Right ventricle myocardium inferior (tissue), 1 donor: Measurements from ENCODE around the gene SORCS2. TPM values are rescaled to one million over a fixed set of nuclear protein-coding genes. Genes with fewer than 3 reads are reported as not detected.

ENCODE experiments used
- ATAC-seq: fragments of 200-7000 bp; cut with Tn5 transposase; one replicate; pipeline ENCODE4 v1.9.1; 2020; ENCODE audit warnings: mild to moderate bottlenecking, moderate library complexity
- DNase-seq: peaks from one replicate; pipeline ENCODE4 v3.0.0; 2021; ENCODE audit errors: missing footprints
- intact Hi-C: fragments of 100-400 bp; cut with DNase I; formaldehyde crosslinking; loops from one replicate; pipeline ENCODE4 v1.11.0; 2022
- total RNA-seq: library from RNA; stranded (reverse); fragmentation: NEBNext Ultra II Directional; extraction: Animal tissue kit (Norgen Biotek cat#: 25700); gene quantifications from one replicate; pipeline ENCODE4 v1.2.1, GENCODE V29; 2021
- donor health status: DM: no; HTN: yes; CAD: no; lungs with severe emphysema.

Gene SORCS2
- total RNA-seq, 1 donor from 2014 or later: 1.1 TPM

DNA sequence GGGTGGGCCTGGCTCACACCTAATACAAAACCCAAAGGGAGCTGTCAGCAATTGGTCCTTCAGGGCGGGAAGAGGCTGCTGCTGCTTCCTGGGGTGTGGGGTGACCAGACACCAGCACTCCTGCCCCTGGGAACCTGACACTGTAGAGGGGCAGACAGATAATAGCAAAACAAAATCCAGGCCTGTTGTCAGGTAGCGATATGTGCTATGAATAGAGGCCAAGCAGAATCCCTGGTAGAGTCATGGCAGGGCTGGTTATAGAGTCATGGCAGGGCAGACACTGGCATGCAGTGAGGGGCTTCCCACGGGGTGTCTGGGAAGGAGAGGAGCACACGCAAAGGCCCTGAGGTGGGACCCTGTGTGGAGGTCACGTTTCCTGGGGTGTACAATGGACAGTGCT lies 321.9 kb downstream of the SORCS2 start:
- intact Hi-C loops: no loop called here
- ATAC-seq (no peak), DNase-seq (no peak)

DNA sequence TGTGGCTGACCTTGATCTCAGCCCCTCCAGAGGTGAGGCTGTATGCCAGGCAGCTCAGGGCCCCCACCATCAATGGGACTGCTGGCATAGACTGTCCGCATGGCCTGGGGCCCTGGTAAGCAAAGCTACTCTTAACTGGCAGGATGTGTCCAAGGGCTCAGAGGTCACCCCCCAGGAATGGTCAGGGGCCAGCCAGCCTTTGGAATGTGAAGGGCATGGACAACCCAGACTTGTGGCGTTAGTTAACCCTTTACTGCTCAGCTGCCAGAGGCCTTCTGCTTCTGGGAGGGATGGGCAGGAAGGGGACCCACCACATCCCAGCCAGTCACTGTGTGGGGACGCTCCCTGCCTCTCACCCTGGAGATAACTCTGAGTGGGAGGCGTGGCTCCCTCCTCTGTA lies 322.5 kb downstream of the SORCS2 start:
- ATAC-seq: no peak
- intact Hi-C loops: loop anchor here (5.0 kb wide), 1 partner anchor 118 kb away; no protein-coding TSS in a partner anchor

DNA sequence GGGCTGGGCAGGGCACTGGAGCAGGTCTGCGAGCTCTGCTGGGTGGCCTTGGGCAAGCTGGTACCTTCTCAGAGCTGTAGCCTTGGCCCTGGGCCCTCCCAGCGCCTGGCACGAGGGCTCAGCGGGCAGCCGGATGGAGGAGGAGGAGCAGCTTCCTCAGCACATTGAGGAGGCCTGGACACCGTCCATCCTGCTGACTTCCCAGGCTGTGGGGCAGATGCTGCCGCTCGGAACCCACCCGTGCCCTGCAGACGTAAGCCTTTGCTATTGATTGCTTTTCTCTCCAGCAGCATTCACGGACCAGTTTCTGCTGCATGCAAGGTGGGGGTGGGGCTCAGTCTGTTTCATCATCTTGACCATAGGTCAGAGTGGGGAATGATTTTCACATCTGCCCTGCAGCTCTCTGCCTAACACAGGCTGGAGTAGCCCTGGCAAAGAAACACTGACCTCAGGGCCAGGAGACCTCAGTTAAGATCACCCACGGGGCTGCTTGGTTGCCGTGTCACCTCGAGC lies 323.1 kb downstream of the SORCS2 start:
- intact Hi-C loops: loop anchor here (5.0 kb wide), 1 partner anchor 117 kb away; no protein-coding TSS in a partner anchor
- DNase-seq: no peak
- ATAC-seq: no peak

More for the DNA sequence above, 322.5 kb downstream of the SORCS2 start:
- DNase-seq: no peak

GRCh38 chr4:7516096-7516772 lies 323.9 kb downstream of the SORCS2 start:
- ATAC-seq: no peak
- intact Hi-C loops: loop anchor here (5.0 kb wide), 1 partner anchor 116 kb away; no protein-coding TSS in a partner anchor
- no peak for DNase-seq

DNA sequence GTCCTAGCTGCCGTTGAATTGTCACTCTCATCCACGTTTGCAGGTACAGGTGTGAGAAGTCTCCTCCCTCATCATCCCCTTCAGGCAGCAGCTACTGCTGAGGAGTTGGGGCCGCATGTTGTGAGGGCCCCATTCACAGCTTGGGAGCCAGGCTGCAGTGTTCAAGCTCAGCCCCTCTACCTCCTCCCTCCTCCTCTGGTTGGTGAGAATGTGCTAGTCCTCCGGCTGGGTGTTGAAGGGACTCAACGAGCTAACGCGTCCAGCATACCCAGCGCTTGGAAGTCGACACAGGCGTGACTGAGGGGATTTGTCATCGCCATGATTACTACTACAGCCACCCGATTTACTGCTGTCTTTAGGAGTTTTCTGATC lies 324.4 kb downstream of the SORCS2 start:
- intact Hi-C loops: loop anchor here (5.0 kb wide), 1 partner anchor 116 kb away; no protein-coding TSS in a partner anchor
- ATAC-seq: peak; percentile 68
- peak; percentile 31 for DNase-seq

GRCh38 chr4:7518871-7519637 lies 326.7 kb downstream of the SORCS2 start:
- intact Hi-C loops: loop anchor here (5.0 kb wide), 1 partner anchor 113 kb away; no protein-coding TSS in a partner anchor
- peak; percentile 87 for ATAC-seq
- no peak for DNase-seq

- intact Hi-C loops: loop anchor here (5.0 kb wide), 1 partner anchor 112 kb away; no protein-coding TSS in a partner anchor
- ATAC-seq (no peak), DNase-seq (no peak)
Observed at GRCh38 chr4:7519638-7520376, 327.5 kb downstream of the SORCS2 start.

DNA sequence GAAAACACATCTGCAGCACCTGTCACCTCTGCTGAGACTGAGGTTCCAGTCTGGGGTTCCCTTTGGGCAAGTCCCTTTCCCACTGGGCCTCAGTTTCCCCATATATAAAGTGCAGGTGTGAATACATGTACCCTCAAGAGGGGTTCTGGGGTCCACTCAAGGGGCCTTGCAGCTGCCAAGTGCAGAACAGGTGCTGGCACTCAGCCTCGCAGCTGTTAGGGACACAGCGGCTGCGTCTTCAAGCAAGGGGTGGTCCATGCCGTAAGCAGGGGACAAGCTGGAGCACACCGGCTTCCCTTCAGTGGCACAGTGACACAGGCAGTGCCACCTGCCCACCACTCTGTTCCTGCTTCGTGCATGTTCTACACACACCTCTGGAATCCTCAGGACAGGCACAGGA lies 329.3 kb downstream of the SORCS2 start:
- intact Hi-C loops: no loop called here
- no peak for ATAC-seq
- no peak for DNase-seq

DNA sequence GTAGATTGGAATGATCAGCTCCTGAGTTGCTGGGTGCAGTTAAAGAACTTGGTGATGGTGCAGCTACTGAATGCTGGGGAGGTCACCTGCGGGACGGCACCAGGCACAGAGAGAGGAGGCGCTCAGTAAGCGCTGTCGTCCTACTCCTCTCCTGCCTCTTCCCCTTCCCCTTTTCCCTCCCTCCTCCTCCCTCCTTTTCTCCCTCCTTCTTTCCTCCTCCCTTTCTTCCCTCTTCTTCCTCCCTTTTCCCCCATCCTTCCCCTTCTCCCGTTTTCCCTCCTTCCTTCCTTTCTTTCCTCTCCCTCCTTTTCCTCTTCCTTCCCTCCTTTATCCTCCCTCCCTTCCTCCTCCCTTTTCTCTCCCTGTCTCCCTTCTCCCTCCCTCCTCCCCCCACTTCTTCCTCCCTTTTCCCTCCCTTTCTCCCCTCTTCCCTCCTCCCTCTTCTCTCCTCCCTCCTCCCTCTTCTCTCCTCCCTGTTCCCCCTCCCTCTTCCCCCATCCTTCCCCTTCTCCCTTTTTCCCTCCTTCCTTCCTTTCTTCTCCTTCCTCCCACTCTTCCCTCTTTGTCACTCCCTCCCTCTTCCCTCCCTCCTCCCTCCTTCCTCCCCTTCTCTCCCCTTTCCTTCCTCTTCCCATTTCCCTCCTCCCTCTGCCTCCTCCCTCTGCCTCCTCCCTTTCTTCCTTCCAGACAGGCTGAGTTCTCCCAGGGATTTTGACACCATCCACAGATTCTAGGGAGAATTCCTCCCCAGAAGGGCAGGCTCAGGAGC lies 330.3 kb downstream of the SORCS2 start:
- DNase-seq (no peak), ATAC-seq (no peak)
- intact Hi-C loops: no loop called here

GRCh38 chr4:7523526-7523925 lies 331.2 kb downstream of the SORCS2 start:
- DNase-seq (no peak), ATAC-seq (no peak)
- intact Hi-C loops: no loop called here

GRCh38 chr4:7524064-7524682 lies 331.8 kb downstream of the SORCS2 start:
- ATAC-seq (no peak), DNase-seq (no peak)
- intact Hi-C loops: no loop called here

DNA sequence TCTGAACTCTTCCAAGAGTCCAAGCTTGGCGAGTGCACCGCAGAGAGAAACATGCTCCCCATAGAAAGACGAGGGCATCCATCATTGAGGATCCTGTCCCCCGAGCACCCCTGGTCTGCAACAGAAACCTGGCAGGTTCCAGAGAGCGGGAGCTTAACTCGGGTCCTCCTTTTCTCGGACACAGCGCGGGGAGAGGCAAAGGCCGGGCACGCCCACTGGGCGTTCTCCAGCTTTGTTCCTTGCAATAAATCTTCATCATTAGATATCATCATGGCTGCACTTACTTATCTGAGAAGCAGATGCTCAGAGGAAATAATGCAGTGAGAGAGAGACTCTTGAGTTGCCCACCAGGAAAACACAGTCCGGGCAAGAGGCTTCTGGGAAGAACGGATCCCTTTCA lies 332.5 kb downstream of the SORCS2 start:
- no peak for ATAC-seq
- intact Hi-C loops: no loop called here
- no peak for DNase-seq

DNA sequence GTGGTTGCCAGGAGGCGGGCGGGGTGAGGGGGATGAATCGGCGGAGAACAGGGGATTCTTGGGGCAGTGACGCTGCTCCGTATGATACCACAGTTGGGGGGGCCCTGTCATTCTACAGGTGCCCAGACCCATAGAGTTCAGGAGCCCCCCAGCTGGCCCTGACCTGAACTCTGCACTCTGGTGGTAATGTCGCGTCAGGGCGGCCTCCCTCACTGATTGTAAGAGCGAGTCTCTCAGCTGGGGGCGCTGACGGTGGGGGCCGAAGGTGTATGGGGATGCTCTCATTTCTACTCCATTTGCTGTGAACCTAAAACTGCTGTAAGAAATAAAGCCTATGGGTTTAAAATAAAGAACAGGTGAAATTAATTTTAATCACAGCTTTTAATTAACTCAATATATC lies 334.2 kb downstream of the SORCS2 start:
- DNase-seq: no peak
- no peak for ATAC-seq
- intact Hi-C loops: no loop called here

- ATAC-seq: no peak
- DNase-seq: no peak
- intact Hi-C loops: no loop called here
Observed at GRCh38 chr4:7526929-7527535, 334.7 kb downstream of the SORCS2 start.

DNA sequence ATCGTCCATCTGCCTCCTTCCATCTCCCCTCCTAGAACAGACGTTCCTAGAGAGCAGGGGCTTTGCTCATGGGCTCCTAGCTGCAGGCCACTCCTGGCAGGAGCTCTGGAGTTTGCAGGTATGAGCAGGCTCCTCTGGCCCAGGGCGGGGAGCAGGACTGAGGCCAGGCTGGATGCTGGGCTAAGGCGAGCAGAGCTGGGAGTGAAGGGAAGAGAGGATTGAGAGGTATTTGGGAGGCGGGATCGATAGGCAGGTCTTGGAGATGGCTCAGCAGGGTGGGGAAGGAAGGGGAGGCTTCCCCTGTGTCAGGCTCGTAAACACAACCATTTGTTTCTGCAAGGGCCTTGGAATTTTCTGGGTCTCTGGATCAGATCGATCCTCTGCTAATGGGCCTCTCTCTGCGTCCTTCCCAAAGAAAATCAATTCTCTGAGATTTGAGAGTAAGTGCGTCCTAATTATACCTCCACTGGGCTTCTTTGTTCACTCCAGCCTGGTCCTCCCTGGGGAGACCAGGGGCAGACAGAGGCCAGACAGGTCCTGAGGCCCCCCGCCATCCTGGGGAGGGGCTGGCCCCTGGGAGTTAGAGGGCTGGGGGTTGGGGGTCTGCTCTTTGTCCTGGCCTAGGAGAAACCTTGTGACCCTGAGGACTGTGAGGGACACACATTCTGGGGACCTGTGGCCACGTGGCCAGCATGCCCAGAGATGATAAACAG lies 337.2 kb downstream of the SORCS2 start:
- ATAC-seq (no peak), DNase-seq (peak; percentile 40)

DNA sequence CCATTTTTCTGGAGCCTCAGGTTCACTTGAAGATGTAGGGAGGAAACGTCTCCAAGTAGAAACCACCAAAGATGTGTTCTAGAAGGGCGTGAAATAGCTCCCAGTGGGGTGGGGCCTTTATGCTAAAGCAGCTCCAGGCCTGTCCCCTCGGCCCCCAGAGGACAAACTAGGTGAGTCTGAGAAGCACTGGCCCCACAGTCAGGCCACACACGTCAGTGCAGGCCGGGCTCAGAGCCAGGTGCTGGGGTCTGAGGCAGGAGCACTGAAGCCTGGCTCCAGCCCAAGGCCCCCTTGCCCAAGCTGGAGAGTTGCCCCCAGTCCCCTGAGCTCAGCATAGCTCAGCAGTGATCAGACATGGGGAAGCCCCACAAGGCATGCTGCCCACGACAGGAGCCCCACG lies 337.7 kb downstream of the SORCS2 start:
- ATAC-seq (no peak), DNase-seq (peak; percentile 45)
- intact Hi-C loops: no loop called here

More for the DNA sequence above, 337.2 kb downstream of the SORCS2 start:
- intact Hi-C loops: no loop called here
